Measurements from ENCODE around the gene SMIM32.

Gene SMIM32

DNA sequence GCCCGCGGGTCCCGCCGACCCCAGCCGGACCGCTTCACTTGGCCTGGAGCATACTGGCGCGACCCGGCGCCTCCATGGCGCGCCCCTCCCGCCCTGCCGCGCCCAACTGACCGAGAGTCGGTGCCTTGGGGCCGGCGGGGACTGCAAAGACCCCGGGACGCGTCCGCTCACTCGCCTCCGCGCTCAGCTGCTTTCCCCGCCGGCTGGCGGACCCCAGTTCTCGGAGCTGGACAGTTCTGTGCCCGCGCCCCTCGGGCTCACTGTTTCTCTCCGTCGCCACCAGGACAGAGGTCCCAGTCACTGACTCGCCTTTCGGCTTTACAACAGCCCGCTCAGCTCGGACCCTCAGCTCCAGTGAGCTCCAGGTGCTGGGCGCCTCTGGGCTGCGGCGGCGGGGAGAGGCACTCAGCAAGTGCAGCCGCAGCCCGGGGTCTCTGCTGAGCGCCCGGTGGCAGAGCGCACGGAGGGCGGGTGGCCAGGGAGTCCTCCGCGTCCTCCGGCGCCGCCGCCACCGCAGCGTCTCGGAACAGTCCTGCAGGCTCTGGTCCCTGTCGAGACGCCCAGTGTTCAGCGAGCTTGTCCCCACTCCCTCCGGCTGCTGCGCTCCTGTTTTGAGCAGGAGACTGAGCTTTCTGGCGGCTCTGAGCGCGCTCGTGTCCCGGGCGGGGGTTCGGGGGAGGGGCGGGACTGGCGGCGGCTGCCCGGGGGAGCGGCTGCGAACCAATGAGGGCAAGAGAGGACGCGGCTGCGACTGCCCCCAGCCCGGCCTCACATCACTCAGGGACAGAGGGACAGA lies at the start of gene SMIM32:
TSS of gene SMIM32 (minus strand) at position 637 of the 796 bp plus-strand sequence. CDS start 638 bp downstream, outside the sequence.
- no peak for DNase-seq (ENCODE audit: low read depth)

DNA sequence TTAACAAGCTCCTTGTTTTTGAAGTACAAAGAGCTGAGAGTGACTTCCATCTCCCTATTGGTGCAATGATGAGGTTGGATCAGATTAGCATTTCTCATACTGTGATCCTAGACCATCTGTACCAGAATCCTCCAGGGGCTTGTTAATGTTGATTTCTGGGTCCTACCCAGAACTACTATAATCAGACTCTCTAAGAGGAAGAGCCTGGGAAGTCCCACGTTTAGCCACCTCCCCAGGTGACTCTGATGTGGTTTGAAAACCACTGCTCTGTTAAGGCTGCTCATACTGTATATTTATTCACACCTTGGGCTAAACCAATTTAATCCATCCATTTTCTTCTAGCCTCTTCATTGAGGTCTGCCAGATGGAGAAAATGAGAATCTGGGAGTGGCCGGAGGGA lies 49.6 kb upstream of the SMIM32 start:
- no peak for DNase-seq (ENCODE audit: low read depth)

DNA sequence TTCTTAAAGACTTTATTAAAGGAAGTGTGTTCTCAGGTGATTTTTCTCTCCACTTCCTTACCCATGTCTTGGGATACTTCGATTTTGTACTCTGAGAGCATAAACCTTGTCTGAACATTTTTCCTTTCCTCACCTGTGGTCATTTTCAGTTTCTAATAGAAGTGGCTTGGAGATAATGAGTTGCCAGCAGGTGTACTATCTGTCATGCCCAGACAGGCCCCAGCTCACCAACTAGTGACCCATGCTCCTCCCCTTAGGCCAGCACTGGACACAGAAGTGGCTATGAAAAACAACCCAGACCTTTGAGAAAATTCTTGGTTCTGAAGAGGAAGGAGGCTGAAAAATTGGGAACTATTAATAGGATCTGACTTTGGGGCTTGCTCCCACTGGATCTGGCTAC lies 49.2 kb upstream of the SMIM32 start:
- no peak for DNase-seq (ENCODE audit: low read depth)

GRCh38 chr5:136240894-136241293 lies 47.9 kb upstream of the SMIM32 start:
- no peak for DNase-seq (ENCODE audit: low read depth)

GRCh38 chr5:136236479-136237083 lies 43.6 kb upstream of the SMIM32 start:
- no peak for DNase-seq (ENCODE audit: low read depth)

DNA sequence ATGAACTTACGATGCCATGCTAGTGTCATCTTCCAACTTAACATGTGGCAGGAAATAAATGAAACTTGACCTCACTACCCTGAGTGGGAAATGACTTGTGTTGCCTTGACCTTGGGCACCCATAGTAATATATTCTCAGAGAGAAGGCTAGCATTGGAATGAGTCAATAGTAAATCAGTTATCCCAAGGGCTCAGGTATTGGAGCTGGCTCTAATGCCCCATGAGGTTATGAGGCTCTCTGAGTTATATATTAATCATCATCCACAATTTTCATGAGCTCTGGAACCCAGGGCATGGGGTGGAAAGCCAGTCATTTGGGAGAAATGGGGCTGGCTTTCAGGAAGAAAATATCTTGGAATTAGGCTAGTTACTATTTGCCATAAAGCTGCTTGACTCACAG lies 42.4 kb upstream of the SMIM32 start:
- no peak for DNase-seq (ENCODE audit: low read depth)

- no peak for DNase-seq (ENCODE audit: low read depth)
Observed at GRCh38 chr5:136232316-136232715, 39.4 kb upstream of the SMIM32 start.

DNA sequence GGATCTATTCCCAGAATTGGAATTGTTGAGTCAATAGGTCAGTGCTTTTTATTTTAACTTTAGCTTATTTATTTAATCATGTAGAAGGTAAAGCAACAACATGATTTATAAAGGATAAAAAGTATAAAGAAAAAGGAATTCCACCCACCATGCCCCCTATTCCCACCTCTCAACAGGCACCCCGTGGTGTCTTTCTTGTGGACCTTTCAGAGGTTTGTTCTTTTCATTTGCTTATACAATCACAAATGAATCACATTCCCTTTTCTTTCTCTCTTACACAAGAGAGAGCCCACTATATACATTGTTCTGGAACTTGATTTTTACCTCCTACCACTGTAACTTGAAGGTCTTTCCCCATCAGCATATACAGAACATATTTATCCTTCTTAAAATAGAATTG lies 37.2 kb upstream of the SMIM32 start:
- DNase-seq (ENCODE audit: low read depth), result no peak

DNA sequence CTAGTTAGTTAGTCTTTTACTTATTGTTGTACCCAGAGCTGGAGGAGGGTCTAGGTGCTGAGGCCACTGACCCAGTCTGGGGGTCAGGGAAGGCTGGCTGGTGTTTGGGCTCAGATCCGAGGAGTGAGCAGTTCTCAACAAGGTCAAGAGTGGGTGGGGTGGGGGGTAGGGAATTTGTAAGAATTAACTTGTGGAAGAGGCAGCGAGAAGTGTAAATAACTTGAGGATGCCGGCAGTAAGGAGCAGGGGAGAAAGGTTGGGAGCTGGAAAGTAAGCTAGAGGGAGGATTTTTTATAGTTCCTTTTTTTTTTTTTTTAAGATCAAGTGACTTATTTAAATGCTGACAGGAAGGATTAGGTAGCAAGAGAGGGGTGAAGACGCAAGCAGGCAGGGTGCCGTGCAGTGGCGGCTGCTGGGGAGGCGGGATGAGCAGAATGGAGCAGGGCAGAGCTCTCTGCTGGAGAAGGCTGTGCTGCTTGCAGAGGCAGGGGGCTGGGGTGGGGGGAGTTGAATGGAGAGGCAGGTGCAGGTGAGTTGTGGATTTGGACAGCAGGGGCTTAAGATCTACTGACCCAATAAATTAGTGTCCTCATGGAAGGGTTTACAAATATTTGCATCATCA lies 35.3 kb upstream of the SMIM32 start:
- DNase-seq (ENCODE audit: low read depth), result no peak

- DNase-seq (ENCODE audit: low read depth), result no peak
Observed at GRCh38 chr5:136226401-136226800, 33.4 kb upstream of the SMIM32 start.

GRCh38 chr5:136225796-136226195 lies 32.8 kb upstream of the SMIM32 start:
- no peak for DNase-seq (ENCODE audit: low read depth)

GRCh38 chr5:136222580-136223235 lies 29.7 kb upstream of the SMIM32 start:
- no peak for DNase-seq (ENCODE audit: low read depth)

GRCh38 chr5:136221340-136221739 lies 28.4 kb upstream of the SMIM32 start:
- no peak for DNase-seq (ENCODE audit: low read depth)

DNA sequence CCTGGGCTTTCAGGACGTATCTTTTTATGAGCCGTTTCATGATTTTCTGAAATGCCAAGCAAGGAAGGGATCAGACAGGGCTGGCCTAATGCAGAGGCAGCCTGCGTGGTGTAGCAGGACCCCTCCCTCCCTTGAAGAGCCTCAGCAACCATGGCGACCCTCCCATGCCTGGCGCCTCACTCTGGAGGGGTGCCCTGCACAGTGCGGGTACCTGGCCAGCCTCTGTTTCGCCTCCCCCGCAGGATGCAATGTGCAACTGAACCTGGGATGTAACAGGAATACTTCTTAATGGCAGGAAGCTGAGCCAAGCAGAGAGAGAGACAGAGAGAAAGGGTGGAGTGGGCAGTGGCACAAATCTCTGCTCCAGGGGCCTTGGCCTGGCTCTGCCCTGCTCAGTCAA lies 23.3 kb upstream of the SMIM32 start:
- no peak for DNase-seq (ENCODE audit: low read depth)

GRCh38 chr5:136215812-136216211 lies 22.9 kb upstream of the SMIM32 start:
- no peak for DNase-seq (ENCODE audit: low read depth)

- DNase-seq (ENCODE audit: low read depth), result no peak
Observed at GRCh38 chr5:136213919-136214493, 21.0 kb upstream of the SMIM32 start.

GRCh38 chr5:136212252-136212721 lies 19.3 kb upstream of the SMIM32 start:
- DNase-seq (ENCODE audit: low read depth), result peak; percentile 4

- no peak for DNase-seq (ENCODE audit: low read depth)
Observed at GRCh38 chr5:136211282-136212040, 18.5 kb upstream of the SMIM32 start.

GRCh38 chr5:136210259-136210658 lies 17.3 kb upstream of the SMIM32 start:
- DNase-seq (ENCODE audit: low read depth), result no peak

DNA sequence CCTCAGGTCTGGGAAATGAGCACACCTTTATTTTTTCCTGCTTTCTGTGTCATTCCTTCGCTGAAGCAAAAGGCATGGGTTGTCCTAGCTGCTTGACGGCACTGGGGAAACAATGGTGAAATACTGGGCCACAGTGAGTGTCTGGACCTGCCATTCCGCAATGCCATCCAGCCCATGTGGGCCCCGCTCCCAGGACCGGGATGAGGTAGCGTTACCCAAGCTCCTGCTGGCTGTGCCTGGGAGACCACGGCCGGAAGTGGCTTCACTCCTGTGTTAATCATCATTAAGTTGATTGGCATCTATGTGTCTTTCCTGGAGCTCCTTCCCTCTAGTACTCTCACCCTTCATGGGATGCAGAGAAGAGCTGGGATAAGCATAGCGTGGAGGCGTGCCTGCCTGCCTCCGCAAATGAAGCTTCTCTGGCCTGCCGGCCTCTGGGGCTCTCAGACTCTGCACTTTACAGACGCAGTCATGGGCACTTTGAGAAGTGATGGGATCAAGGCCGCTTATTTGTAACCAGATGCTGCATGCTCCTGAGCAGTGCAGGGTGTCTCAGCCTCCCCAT lies 16.5 kb upstream of the SMIM32 start:
- no peak for DNase-seq (ENCODE audit: low read depth)

GRCh38 chr5:136208916-136209315 lies 16.0 kb upstream of the SMIM32 start:
- DNase-seq (ENCODE audit: low read depth), result no peak
